Measurements from ENCODE around the gene MAGED4.

The MAGED4 gene

GRCh38 chrX:52217494-52218160 lies 32.9 kb downstream of the MAGED4 start:
- DNase-seq (ENCODE audit: low spot score) (no peak), ATAC-seq (ENCODE audit: low read depth) (no peak)
- Histone ChIP-seq H3K9me3 (ENCODE audit: severe bottlenecking) (no peaks in the 10 kb centered on the region), H3K27me3 (ENCODE audit: insufficient read depth, poor library complexity, severe bottlenecking) (no peaks in the 10 kb centered on the region), H3K4me1 (ENCODE audit: insufficient read depth, poor library complexity, severe bottlenecking) (no peaks in the 10 kb centered on the region), H3K36me3 (ENCODE audit: low read depth) (no peaks in the 10 kb centered on the region), H3K27ac (ENCODE audit: poor library complexity, severe bottlenecking) (no peak overlapping the region), H3K4me3 (ENCODE audit: severe bottlenecking) (no peak overlapping the region)
- no peak for TF ChIP-seq CTCF (IDR thresholded peaks at IDR 0.05; ENCODE audit: poor library complexity, severe bottlenecking)

DNA sequence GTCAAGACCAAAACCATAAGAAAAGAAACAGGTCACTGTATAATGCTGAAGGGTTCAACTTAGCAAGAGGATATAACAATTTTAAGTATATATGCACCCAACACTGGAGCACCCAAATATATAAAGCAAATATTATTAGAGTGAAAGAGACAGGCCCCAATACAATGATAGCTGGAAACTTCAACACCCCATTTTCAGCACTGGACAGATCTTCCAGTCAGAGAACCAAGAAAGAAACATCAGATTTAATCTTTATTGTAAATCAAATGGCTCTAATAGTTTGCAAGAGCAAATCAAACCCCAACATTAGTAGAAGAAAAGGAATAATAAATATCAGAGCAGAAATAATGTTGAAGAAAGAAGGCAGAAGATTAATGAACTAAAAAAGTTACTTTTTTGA lies 36.2 kb downstream of the MAGED4 start:
- no peak overlapping the region for H3K27ac ChIP-seq (ENCODE audit: poor library complexity, severe bottlenecking)
- no peak for TF ChIP-seq CTCF (IDR thresholded peaks at IDR 0.05; ENCODE audit: poor library complexity, severe bottlenecking)
- no peak for ATAC-seq (ENCODE audit: low read depth)
- no peak overlapping the region for H3K4me3 ChIP-seq (ENCODE audit: severe bottlenecking)
- H3K27me3 ChIP-seq (ENCODE audit: insufficient read depth, poor library complexity, severe bottlenecking): no peaks in the 10 kb centered on the region
- no peaks in the 10 kb centered on the region for H3K4me1 ChIP-seq (ENCODE audit: insufficient read depth, poor library complexity, severe bottlenecking)
- DNase-seq (ENCODE audit: low spot score): no peak
- no peaks in the 10 kb centered on the region for H3K36me3 ChIP-seq (ENCODE audit: low read depth)
- H3K9me3 ChIP-seq (ENCODE audit: severe bottlenecking): no peaks in the 10 kb centered on the region
